Immature natural killer cell (primary cell): ENCODE data around the gene MYBPHL. TPM values are rescaled to one million over a fixed set of nuclear protein-coding genes. Genes with fewer than 3 reads are reported as not detected.
"Not testable (repeated sequence)": the region's sequence is repeated elsewhere in the genome, so short reads cannot be mapped to it uniquely, and the experiment has no call there.

Source experiments
- DNase-seq, 3 donors: peaks; one replicate each; pipeline ENCODE4 v3.0.0; 2022; ENCODE audit warnings: mixed read lengths in 1 of 3
- H3K27ac Mint-ChIP-seq, 6 donors: one replicate each; pipeline ENCODE4 v1.8.0; 2020; ENCODE audit warnings: mixed read lengths in 6 of 6, mild to moderate bottlenecking in 5 of 6, inconsistent platforms in 4 of 6, moderate library complexity in 3 of 6
- H3K27me3 Mint-ChIP-seq, 3 donors: one replicate each; pipeline ENCODE4 v1.8.0; 2020 to 2021; ENCODE audit warnings: low read depth in 3 of 3, mild to moderate bottlenecking in 3 of 3, mixed read lengths in 3 of 3, moderate library complexity in 3 of 3, inconsistent platforms in 1 of 3
- H3K36me3 Mint-ChIP-seq, 3 donors: one replicate each; pipeline ENCODE4 v1.8.0; 2020; ENCODE audit warnings: mixed read lengths in 3 of 3, inconsistent platforms in 2 of 3, mild to moderate bottlenecking in 2 of 3
- H3K4me1 Mint-ChIP-seq, 2 donors: one replicate each; pipeline ENCODE4 v1.8.0; 2020; ENCODE audit warnings: inconsistent platforms in 2 of 2, mild to moderate bottlenecking in 2 of 2, mixed read lengths in 2 of 2, moderate library complexity in 1 of 2
- H3K4me3 Mint-ChIP-seq, 5 donors: one replicate each; pipeline ENCODE4 v1.8.0; 2020; ENCODE audit warnings: mild to moderate bottlenecking in 5 of 5, mixed read lengths in 5 of 5, inconsistent platforms in 3 of 5, moderate library complexity in 3 of 5
- H3K9me3 Mint-ChIP-seq, 6 donors: one replicate each; pipeline ENCODE4 v1.8.0; 2020; ENCODE audit warnings: mild to moderate bottlenecking in 6 of 6, mixed read lengths in 6 of 6, inconsistent platforms in 4 of 6, moderate library complexity in 3 of 6
- polyA plus RNA-seq, 3 donors: library from polyadenylated mRNA; unstranded; fragments of 300-500 nt; fragmentation: Illumina TruSeq; gene quantifications; one replicate each; pipeline ENCODE4 v1.2.3, GENCODE V29; 2021

MYBPHL gene
- polyA plus RNA-seq, 3 donors from 2014 or later: not detected

DNA sequence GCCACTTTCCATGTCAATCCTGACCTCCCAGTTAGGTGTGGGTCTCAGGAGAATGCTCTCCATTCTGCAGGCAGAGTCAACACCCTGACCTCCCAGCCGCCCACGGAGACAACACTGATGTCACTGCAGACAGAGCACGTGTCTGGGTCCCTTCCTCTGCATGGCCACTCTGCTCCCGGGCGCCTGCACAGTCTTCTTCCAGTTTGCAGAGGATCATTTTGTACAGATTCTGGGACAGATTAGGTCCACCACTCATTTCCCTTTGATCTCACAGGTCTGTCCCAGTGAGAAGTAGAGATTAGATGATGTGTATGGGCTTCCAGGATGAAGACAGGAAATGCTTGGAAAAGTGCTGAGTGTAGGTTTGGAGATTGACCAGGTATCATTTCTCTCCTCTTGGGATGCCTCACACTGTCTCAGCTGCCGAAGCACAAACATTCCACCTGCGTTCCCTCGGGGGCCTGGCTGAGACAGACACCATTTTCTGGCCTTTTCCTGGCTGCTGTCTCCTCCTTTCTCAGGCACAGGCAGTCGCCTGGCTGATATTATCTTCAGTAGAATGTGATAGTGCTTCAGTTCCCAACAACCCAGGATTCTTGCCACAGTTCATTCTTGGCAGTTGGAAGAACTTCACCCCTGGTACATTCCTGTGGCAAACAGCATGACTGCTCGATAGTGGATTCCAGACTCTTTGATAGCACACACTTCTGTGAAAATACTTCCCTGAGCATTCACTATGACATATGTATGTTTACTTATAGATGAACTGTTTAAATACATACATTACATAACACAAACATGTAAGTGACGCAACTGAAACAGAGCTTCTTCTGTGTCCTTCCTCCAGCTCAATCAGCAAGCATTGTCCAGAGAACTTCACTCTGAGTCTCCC lies 7.9 kb downstream of the MYBPHL start:
- Mint-ChIP-seq H3K4me1 (no peaks in the 10 kb centered on the region), H3K9me3 (no peaks in the 10 kb centered on the region), H3K27me3 (peaks cover 0 to 2% (median 0%) of the 10 kb centered on the region in 3 donors), H3K4me3 (no peak overlapping the region), H3K27ac (no peak overlapping the region), H3K36me3 (no peaks in the 10 kb centered on the region)
- no peak for DNase-seq

DNA sequence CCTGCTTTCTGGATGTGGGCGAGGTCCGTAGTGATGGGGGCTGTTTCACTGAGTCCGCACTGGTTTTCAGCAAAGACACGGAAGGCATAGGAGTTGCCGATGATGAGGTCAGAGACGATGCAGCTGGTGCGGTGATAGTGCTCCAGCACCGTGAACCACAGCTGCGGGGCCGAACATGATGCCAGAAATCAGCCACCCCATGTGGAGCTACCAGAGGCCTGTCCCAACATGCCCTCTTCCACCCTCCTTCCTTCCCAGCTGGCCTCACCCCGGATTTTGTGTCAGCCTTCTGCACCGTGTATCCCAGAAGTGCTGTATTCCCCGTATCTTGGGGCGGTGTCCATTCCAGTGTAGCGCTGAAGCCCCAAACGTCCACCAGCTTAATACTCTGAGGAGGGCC lies 10.0 kb downstream of the MYBPHL start:
- H3K27me3 Mint-ChIP-seq: peaks cover 0 to 3% (median 2%) of the 10 kb centered on the region in 3 donors
- DNase-seq: no peak
- no peak overlapping the region for H3K27ac Mint-ChIP-seq
- H3K9me3 Mint-ChIP-seq: no peaks in the 10 kb centered on the region
- H3K4me3 Mint-ChIP-seq: no peak overlapping the region
- H3K36me3 Mint-ChIP-seq: no peaks in the 10 kb centered on the region
- H3K4me1 Mint-ChIP-seq: no peaks in the 10 kb centered on the region

DNA sequence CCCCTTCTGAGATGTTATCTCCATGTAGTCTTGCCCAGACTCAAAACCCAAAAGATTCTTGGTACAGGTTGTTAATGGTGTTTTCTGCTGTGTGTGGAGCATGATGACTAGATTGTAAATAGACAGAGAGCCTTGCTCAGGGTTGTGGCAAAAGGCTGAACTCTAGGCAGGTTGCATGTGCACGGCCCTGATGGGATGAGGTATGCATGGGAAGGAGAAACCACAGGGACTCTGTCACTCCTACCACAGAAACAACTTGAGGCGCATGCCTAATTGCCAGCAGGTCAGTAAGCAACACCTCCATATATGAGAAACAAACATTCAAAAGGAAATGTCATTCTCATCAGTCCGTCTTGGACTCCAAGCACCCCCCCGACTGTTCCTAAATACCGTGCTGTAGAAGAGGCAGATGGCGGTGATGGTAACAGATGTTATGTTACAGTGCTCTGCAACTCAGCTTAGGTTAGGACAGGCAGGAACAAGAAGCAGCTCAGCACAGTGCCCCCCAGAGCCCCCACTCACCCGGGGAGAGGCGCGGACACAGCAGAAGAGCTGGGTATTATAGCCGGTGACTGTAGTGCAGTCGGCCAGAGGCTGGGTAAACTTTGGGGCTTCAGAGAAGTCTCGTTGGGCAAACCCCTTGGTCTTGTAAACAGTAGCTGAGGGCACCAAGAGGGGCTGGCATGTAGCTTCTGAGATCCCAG lies 10.9 kb downstream of the MYBPHL start:
- H3K4me3 Mint-ChIP-seq: no peak overlapping the region
- H3K27me3 Mint-ChIP-seq: peaks cover 0 to 3% (median 2%) of the 10 kb centered on the region in 3 donors
- no peaks in the 10 kb centered on the region for H3K36me3 Mint-ChIP-seq
- no peaks in the 10 kb centered on the region for H3K9me3 Mint-ChIP-seq
- no peak for DNase-seq
- no peak overlapping the region for H3K27ac Mint-ChIP-seq
- H3K4me1 Mint-ChIP-seq: no peaks in the 10 kb centered on the region

DNA sequence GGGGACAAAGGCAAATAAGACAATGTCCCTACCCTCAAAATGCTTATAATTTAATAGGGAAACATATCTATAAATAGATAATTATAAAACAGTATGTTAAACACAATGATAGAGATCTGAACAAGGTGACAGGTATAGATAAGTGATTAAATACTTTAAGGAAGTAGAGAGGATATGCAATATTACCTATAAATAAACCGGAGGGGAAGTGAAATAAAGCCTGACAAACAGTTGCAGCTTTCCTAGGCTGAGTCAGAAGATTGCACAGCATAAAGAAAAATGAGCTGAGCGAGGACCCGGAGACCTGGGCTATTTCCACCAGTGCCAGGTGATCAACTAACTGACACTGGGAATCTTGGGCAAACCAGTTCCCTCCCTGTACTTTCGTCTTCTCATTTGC lies 12.3 kb downstream of the MYBPHL start:
- Mint-ChIP-seq H3K36me3 (no peaks in the 10 kb centered on the region), H3K27me3 (peaks cover 0 to 3% (median 0%) of the 10 kb centered on the region in 3 donors), H3K9me3 (no peaks in the 10 kb centered on the region), H3K4me3 (no peak overlapping the region), H3K4me1 (no peaks in the 10 kb centered on the region), H3K27ac (no peak overlapping the region)
- no peak for DNase-seq

DNA sequence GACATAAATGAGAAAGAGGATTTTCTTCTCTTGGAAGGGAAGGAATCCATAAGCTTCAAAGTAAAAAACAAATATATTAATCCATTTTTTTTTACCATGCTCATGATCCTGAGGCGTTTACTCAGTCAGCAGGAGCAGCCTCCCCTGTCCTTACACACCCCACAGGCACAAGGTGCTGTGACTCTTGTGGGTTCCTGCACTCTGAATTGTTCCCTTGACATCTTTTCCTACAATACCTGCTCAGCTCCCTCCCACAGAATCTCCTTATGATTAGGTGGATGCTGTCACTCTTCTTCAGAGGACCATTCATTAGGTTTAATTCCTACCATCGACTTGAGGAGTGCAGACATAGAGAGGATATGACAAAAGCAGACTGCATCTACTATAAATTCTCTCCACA lies 13.8 kb downstream of the MYBPHL start:
- Mint-ChIP-seq H3K27me3 (peaks cover 0 to 3% (median 0%) of the 10 kb centered on the region in 3 donors), H3K4me3 (no peak overlapping the region)
- no peak for DNase-seq

DNA sequence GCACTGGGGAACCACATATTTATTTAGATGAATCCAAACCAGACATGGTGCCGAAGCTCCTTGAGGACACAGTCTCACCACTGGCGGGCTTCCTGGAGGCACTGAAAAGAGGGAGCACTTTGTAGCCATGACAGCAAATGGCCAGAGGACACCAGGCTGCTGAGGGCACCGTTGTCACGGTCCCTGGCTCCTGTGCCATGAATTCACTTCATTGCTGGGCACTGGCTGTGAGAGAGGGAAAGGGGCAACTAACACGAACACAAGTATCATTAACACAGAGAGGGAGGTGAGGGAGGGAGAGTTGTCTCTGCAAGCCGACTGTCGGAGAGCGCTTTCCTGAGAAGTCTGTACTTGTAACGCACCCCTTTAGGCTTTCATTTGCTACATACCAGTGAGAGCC lies 14.4 kb downstream of the MYBPHL start:
- Mint-ChIP-seq H3K27ac (no peak overlapping the region), H3K4me1 (no peaks in the 10 kb centered on the region), H3K27me3 (peaks cover 0 to 3% (median 0%) of the 10 kb centered on the region in 3 donors), H3K9me3 (no peaks in the 10 kb centered on the region), H3K36me3 (no peaks in the 10 kb centered on the region), H3K4me3 (no peak overlapping the region)
- no peak for DNase-seq

More for the DNA sequence above, 13.8 kb downstream of the MYBPHL start:
- Mint-ChIP-seq H3K36me3 (no peaks in the 10 kb centered on the region), H3K27ac (no peak overlapping the region), H3K4me1 (no peaks in the 10 kb centered on the region), H3K9me3 (no peaks in the 10 kb centered on the region)

DNA sequence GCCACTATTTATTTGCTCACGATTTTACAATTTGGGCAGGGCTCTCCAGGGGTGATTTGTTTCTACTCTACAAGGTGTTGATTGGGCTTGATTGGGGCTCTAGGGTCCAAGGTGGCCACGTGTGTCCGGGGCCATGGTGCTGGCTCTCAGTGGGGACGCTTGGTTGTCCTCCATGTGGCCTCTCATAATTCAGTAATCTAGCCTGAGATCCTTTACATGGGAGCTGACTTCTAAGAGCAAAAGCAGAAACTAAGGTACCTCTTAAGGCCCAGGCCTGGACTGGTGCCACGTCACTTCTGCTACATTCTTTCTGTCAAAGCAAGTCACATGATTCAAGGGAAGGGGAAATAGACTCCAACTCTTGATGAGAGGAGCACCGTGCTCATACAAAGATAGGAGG lies 15.8 kb downstream of the MYBPHL start:
- H3K9me3 Mint-ChIP-seq: no peaks in the 10 kb centered on the region
- peaks cover 0 to 3% (median 0%) of the 10 kb centered on the region in 3 donors for H3K27me3 Mint-ChIP-seq
- H3K4me3 Mint-ChIP-seq: no peak overlapping the region
- no peaks in the 10 kb centered on the region for H3K4me1 Mint-ChIP-seq
- no peak overlapping the region for H3K27ac Mint-ChIP-seq
- no peak for DNase-seq
- H3K36me3 Mint-ChIP-seq: no peaks in the 10 kb centered on the region

DNA sequence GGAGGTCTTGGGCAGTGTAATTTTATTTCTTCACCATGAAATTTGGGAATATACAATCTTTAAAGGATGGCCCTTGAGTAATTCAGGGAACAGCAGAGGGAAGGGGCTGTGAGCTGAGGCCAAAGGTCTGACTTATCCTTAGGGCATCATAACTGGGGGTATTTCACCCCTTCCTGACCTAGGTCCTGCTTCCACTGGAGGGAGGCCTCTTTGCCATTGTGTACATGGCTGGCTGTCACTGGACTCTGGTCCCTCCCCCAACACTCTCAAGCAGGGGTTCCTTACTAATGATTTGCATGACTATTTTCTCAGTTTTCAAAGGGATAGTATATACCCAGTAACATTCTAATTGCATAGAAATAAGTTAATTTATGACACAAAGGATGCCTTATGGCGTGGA lies 16.7 kb downstream of the MYBPHL start:
- Mint-ChIP-seq H3K9me3 (no peaks in the 10 kb centered on the region), H3K27me3 (peaks cover 0 to 3% (median 0%) of the 10 kb centered on the region in 3 donors), H3K4me1 (no peaks in the 10 kb centered on the region), H3K36me3 (no peaks in the 10 kb centered on the region), H3K27ac (no peak overlapping the region), H3K4me3 (no peak overlapping the region)
- DNase-seq: no peak

DNA sequence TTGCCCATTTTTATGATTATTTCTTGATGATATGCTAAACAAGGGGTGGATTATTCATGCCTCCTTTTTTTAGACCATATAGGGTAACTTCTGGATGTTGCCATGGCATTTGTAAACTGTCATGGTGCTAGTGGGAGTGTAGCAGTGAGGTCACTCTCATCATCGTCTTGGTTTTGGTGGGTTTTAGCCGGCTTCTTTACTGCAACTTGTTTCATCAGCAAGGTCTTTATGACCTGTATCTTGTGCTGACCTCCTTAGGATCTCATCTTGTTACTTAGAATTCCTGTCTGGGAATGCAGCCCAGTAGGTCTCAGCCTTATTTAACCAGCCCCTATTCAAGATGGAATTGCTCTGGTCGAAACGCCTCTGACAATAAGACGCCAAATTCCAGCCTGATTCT lies 20.0 kb downstream of the MYBPHL start:
- DNase-seq, H3K9me3 Mint-ChIP-seq, H3K27me3 Mint-ChIP-seq, H3K4me3 Mint-ChIP-seq, H3K36me3 Mint-ChIP-seq, H3K27ac Mint-ChIP-seq: not testable (repeated sequence)
- H3K4me1 Mint-ChIP-seq: peaks cover 14 to 26% of the 10 kb centered on the region in 2 donors

DNA sequence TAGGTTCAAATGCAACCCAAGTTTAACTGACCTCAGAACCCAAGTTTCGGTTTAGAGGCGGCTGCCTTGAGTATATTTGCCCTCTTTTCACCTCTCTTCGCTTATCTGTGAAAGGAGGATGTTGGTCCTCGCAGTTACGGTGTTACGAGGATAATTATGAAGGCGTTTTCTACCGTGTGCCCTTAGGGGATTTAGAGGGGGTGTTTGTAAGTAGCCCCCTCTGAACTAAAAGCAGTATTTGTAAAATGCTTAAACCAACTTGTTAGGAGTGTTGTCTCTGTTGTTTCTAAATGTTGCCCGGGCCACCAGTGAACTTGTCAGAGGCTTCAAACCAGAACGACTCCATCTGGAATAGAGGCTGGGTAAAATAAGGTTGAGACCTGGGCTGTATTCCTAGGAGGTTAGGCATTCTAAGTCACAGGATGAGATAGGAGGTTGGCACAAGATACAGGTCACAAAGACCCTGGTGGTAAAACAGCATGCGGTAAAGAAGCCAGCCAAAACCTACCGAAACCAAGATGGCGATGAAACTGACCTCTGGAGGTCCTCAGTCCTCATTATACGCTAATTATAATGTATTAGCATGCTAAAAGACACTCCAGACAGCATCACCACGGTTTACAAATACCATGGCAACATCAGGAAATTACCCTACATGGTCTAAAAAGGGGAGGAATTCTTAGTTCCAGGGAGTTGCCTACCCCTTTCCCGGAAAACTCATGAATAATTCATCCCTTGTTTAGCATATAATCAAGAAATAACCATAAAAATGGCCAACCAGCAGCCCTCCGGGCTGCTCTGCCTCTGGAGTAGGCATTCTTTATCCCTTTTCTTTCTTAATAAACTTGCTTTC lies 22.8 kb downstream of the MYBPHL start:
- no peak for DNase-seq
- H3K9me3 Mint-ChIP-seq: no peaks in the 10 kb centered on the region
- H3K27ac Mint-ChIP-seq: peak overlapping the region; percentile 71 to 96 (median 89)
- H3K27me3 Mint-ChIP-seq: peaks cover 0 to 9% (median 0%) of the 10 kb centered on the region in 3 donors
- peaks cover 16 to 26% of the 10 kb centered on the region in 2 donors for H3K4me1 Mint-ChIP-seq
- H3K36me3 Mint-ChIP-seq: peaks cover 0 to 4% (median 0%) of the 10 kb centered on the region in 3 donors
- H3K4me3 Mint-ChIP-seq: peak overlapping the region; percentile 89 to 99 (median 95)

DNA sequence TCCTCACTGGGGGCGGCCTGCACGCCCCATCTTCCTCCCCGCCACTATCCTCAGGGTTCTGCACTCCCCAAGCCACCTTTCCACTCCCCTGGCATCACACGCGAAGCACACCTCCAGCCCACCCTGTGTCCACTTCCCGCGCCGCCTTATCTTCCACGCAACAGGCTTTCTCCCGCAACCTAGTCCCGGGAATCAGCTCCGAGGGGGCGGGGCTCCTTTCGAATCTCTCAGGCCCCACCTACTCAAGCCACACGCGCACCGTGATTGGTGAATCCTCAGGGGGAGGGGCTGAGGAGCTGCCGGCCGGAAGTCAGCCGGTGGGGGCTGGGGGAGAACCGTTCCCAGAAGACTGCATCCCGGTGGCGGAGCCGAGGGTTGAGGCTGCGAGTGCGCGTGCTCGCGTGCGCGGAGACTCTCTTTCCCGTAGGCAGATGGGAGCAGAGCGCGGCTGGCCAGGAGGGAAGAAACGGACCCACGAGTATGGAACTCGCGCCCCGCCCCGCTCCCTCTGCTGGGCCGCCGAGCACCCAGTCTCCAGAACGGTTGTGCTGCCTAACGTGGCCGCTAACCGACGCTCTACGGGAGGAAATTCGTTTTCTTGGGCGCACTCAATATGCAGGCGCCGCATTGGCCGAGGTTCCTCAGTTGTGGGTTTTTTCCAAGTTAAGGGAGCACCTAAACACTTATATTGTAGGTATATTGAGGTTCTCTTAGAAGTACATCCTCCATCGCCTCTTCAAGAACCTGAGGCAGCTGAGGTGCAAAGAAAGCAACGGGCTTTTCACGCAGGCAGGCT lies 23.7 kb downstream of the MYBPHL start, which contains the start of gene PSRC1:
PSRC1 (minus strand) TSS at position 194 of the 796 bp plus-strand sequence.
- H3K27me3 Mint-ChIP-seq: peaks cover 0 to 9% (median 0%) of the 10 kb centered on the region in 3 donors
- H3K4me3 Mint-ChIP-seq: peak within 1 kb of the TSS; percentile 89 to 99 (median 95)
- DNase-seq: peak; percentile 88 to 89 (median 89)
- H3K4me1 Mint-ChIP-seq: peaks cover 16 to 26% of the 10 kb centered on the region in 2 donors
- H3K36me3 Mint-ChIP-seq: peaks cover 0 to 4% (median 0%) of the 10 kb centered on the region in 3 donors
- no peaks in the 10 kb centered on the region for H3K9me3 Mint-ChIP-seq
- peak within 1 kb of the TSS; percentile 71 to 96 (median 89) for H3K27ac Mint-ChIP-seq

DNA sequence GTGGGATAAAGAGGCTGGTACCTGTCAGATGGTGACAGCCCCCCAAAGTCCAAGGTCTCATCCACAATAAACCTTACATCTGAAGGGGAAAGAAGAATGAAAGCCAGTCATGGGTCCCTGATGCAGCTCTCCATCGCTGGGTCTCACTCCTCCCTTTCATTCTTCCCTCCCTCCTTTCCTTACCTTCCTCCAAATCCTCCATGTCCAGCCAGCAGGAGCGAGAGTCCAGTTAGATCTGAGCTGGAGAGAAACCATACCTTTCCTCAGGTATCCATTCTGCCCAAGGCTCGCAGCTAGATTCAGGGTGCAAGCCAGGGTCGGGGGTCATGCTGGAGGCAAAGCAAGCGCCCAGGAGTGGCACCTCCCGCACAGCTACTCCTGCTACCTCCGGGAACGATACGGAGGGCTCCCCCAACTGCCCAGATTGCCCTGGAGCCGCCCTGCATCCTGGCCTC lies 24.3 kb downstream of the MYBPHL start:
- Mint-ChIP-seq H3K27me3 (peaks cover 0 to 9% (median 0%) of the 10 kb centered on the region in 3 donors), H3K9me3 (no peaks in the 10 kb centered on the region), H3K4me3 (peak overlapping the region; percentile 89 to 99 (median 95)), H3K36me3 (peaks cover 0 to 4% (median 0%) of the 10 kb centered on the region in 3 donors), H3K27ac (peak overlapping the region in 3 of 6 donors; percentile 40 to 96 (median 88)), H3K4me1 (peaks cover 16 to 26% of the 10 kb centered on the region in 2 donors)
- DNase-seq: no peak
